ENCODE data around the gene SOX12. TPM values are rescaled to one million over a fixed set of nuclear protein-coding genes. Genes with fewer than 3 reads are reported as not detected.

SOX12 gene
- total and polyA plus RNA-seq, 12 donors: 4.5 to 16.5 (median 9.7) TPM

DNA sequence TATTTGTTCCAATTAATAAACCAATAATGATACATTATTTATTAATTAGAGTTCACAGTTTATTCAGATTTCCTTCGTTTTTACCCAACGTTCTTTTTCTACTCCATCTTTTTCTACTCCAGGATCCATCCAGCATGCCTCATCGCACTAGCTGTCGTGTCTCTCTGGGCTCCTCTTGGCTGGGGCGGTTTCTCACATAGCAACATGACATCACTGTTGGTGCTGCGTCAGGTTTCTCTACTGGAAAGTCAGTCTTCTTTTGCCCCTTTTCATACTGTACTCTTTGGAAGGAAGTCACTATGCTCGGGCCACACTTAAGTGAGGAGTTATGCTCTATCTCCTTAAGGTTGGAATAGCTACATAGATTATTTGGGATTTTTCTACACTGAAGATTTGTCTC is 13.7 kb upstream of the SOX12 start:
- no peak for ATAC-seq
- Histone ChIP-seq H3K4me1 (peaks cover 0 to 22% (median 19%) of the 10 kb centered on the region in 9 donors), H3K27ac (no peak overlapping the region), H3K4me3 (no peak overlapping the region), H3K36me3 (no peaks in the 10 kb centered on the region), H3K27me3 (no peaks in the 10 kb centered on the region), H3K9me3 (no peaks in the 10 kb centered on the region)
- no peak for DNase-seq
- TF ChIP-seq, protein P1, sequence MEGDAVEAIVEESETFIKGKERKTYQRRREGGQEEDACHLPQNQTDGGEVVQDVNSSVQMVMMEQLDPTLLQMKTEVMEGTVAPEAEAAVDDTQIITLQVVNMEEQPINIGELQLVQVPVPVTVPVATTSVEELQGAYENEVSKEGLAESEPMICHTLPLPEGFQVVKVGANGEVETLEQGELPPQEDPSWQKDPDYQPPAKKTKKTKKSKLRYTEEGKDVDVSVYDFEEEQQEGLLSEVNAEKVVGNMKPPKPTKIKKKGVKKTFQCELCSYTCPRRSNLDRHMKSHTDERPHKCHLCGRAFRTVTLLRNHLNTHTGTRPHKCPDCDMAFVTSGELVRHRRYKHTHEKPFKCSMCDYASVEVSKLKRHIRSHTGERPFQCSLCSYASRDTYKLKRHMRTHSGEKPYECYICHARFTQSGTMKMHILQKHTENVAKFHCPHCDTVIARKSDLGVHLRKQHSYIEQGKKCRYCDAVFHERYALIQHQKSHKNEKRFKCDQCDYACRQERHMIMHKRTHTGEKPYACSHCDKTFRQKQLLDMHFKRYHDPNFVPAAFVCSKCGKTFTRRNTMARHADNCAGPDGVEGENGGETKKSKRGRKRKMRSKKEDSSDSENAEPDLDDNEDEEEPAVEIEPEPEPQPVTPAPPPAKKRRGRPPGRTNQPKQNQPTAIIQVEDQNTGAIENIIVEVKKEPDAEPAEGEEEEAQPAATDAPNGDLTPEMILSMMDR (IDR thresholded peaks at IDR 0.05): no peak
- intact Hi-C loops (cut with DNase I): loop anchor here in 2 of 10 donors (2.0 kb wide), 2 partner anchors 13 to 35 kb away; partner anchors contain the start of genes NRSN2 (in 1 of the 2) and SOX12 (in 1 of the 2)
- 87% methylated on average over 7 of the region's 7 CpGs for WGBS, 2 donors

- Histone ChIP-seq H3K27me3 (no peaks in the 10 kb centered on the region), H3K9me3 (no peaks in the 10 kb centered on the region), H3K4me1 (peaks cover 0 to 22% (median 19%) of the 10 kb centered on the region in 9 donors), H3K36me3 (no peaks in the 10 kb centered on the region), H3K4me3 (no peak overlapping the region), H3K27ac (no peak overlapping the region)
- DNase-seq: no peak
- TF ChIP-seq, protein P1 (IDR thresholded peaks at IDR 0.05): no peak
- intact Hi-C loops (cut with DNase I): no loop called here
- WGBS, 2 donors: 93 to 95% methylated on average over 8 of the region's 8 CpGs
- ATAC-seq: no peak
Measured at GRCh38 chr20:312067-312466, 13.3 kb upstream of the SOX12 start.

DNA sequence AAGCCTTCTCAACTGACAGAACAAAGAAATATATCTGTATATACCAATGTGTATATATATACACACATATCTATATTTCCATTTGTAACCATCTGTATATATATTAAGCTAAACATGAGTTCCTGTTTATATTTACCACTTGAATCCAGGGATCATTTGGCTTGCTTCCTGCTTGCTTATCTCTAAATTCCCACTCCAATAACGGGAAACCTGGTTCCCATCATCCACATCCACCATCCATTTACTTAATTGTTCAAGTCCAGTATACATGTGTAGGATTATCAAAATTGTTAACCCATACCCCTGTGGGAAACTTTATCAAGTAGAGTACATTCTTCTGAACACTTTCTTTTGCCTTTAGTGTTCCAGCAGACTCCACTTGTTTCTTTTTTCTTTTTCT is 12.5 kb upstream of the SOX12 start:
- TF ChIP-seq, protein P1 (IDR thresholded peaks at IDR 0.05): no peak
- Histone ChIP-seq H3K9me3 (no peaks in the 10 kb centered on the region), H3K4me1 (peaks cover 0 to 22% (median 19%) of the 10 kb centered on the region in 9 donors), H3K4me3 (no peak overlapping the region), H3K27ac (no peak overlapping the region), H3K36me3 (peaks cover 0 to 7% (median 0%) of the 10 kb centered on the region in 9 donors), H3K27me3 (no peaks in the 10 kb centered on the region)
- intact Hi-C loops (cut with DNase I): no loop called here
- WGBS, 2 donors: 26 to 37% methylated on average over 1 of the region's 1 CpG
- ATAC-seq: no peak
- DNase-seq: no peak

DNA sequence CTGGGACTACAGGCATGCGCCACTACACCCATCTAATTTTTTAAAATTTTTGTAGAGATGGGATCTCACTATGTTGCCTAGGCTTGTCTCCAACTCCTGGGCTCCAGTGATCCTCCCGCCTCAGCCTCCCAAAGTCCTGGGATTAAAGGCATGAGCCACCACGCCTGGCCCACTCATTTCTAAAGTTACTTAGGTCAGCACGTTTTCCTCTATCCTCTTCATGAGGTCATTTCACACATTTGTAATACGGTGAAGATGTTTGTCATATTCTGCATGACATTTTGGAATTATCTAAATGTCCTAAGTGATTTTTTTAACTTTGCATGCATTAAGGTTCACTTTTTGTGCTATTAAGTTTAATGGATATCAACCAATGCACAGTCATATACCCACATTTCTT is 11.9 kb upstream of the SOX12 start:
- peaks cover 0 to 12% (median 0%) of the 10 kb centered on the region in 9 donors for H3K36me3 ChIP-seq
- DNase-seq: no peak
- H3K4me1 ChIP-seq: peaks cover 0 to 22% (median 19%) of the 10 kb centered on the region in 9 donors
- H3K4me3 ChIP-seq: no peak overlapping the region
- 93 to 94% methylated on average over 5 of the region's 5 CpGs for whole genome bisulfite sequencing, 2 donors
- H3K27ac ChIP-seq: no peak overlapping the region
- H3K9me3 ChIP-seq: no peaks in the 10 kb centered on the region
- no peaks in the 10 kb centered on the region for H3K27me3 ChIP-seq
- ATAC-seq: no peak
- intact Hi-C loops (cut with DNase I): no loop called here
- TF ChIP-seq, protein P1 (IDR thresholded peaks at IDR 0.05): no peak
